Tibial artery (tissue), 4 donors: ENCODE results near the gene PALD1.
"Not testable (repeated sequence)": the region's sequence is repeated elsewhere in the genome, so short reads cannot be mapped to it uniquely, and the experiment has no call there.

Experiments
- DNase-seq, 2 donors: peaks; one replicate each; pipeline ENCODE4 v3.0.0-alpha.2; 2019
- H3K27ac ChIP-seq, 2 donors: fragments of 200-600 bp; sonication (generic) in 1 of 2; 1 replicate in 1 of 2; 2 replicates in 1 of 2; pipeline ENCODE4 v1.5.1; 2018 to 2019; ENCODE audit warnings: mild to moderate bottlenecking in 1 of 2
- H3K27me3 ChIP-seq, 2 donors: fragments of 200-600 bp; sonication (generic) in 1 of 2; one replicate each; pipeline versions ENCODE4 v1.5.1 to v1.6.0; 2016 to 2019
- H3K36me3 ChIP-seq, 3 donors: fragments of 200-600 bp; sonication (generic) in 2 of 3; one replicate each; pipeline ENCODE4 v1.5.1; 2016 to 2019; ENCODE audit warnings: mild to moderate bottlenecking in 2 of 3
- H3K4me1 ChIP-seq, 4 donors: fragments of 200-600 bp; sonication (generic) in 2 of 4; 1 replicate in 3 of 4; 2 replicates in 1 of 4; pipeline ENCODE4 v1.5.1; 2016 to 2019
- H3K4me3 ChIP-seq, 2 donors: fragments of 200-600 bp; sonication (generic) in 1 of 2; 1 replicate in 1 of 2; 2 replicates in 1 of 2; pipeline ENCODE4 v1.5.1; 2018 to 2019; ENCODE audit warnings: mild to moderate bottlenecking in 2 of 2
- H3K9me3 ChIP-seq, 3 donors: fragments of 200-600 bp; sonication (generic) in 1 of 3; one replicate each; pipeline ENCODE4 v1.5.1; 2016 to 2019
- intact Hi-C: fragments of 100-400 bp; cut with DNase I; formaldehyde crosslinking; loops from one replicate; pipeline ENCODE4 v1.15.0; 2023; ENCODE audit warnings: low total_unique reads
- TF ChIP-seq, protein P1 (sequence below), 2 experiments: fragments of 200-600 bp in 1 of 2; fragments of 450-650 bp in 1 of 2; IDR thresholded peaks; one replicate each; pipeline ENCODE4 v1.5.1; 2017 to 2019; ENCODE audit warnings: antibody characterized with exemption in 2 of 2, mild to moderate bottlenecking in 1 of 2, moderate library complexity in 1 of 2

PALD1 gene

DNA sequence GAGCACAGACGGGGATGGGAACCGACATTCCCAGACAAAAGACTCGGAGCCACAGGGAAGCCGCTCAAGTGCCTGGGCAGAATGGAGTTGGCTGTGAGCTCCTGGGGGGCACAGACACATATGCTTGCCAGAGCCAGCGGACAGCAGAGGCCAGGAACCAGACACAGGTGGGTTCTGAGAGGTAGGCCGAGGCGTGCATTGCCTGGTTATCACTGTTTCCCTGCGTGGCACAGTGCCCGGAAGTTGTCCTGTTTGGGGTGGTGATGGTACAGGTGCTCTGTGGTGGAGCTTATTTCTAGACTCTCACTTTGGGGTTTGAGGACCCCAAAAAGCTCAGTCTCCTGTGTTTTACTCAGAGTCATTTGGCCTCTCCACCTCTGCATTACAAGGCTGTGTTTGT lies 2.5 kb downstream of the PALD1 start:
- TF ChIP-seq, protein P1, sequence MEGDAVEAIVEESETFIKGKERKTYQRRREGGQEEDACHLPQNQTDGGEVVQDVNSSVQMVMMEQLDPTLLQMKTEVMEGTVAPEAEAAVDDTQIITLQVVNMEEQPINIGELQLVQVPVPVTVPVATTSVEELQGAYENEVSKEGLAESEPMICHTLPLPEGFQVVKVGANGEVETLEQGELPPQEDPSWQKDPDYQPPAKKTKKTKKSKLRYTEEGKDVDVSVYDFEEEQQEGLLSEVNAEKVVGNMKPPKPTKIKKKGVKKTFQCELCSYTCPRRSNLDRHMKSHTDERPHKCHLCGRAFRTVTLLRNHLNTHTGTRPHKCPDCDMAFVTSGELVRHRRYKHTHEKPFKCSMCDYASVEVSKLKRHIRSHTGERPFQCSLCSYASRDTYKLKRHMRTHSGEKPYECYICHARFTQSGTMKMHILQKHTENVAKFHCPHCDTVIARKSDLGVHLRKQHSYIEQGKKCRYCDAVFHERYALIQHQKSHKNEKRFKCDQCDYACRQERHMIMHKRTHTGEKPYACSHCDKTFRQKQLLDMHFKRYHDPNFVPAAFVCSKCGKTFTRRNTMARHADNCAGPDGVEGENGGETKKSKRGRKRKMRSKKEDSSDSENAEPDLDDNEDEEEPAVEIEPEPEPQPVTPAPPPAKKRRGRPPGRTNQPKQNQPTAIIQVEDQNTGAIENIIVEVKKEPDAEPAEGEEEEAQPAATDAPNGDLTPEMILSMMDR (IDR thresholded peaks at IDR 0.05), result no peak
- H3K27me3 ChIP-seq, result no peaks in the 10 kb centered on the region
- no peak overlapping the region for H3K4me3 ChIP-seq
- H3K4me1 ChIP-seq, result peaks cover 4 to 64% (median 55%) of the 10 kb centered on the region in 4 donors
- no peaks in the 10 kb centered on the region for H3K9me3 ChIP-seq
- no peak for DNase-seq
- no peaks in the 10 kb centered on the region for H3K36me3 ChIP-seq
- intact Hi-C loops, result no loop called here
- H3K27ac ChIP-seq, result peak overlapping the region; percentile 66 to 76

DNA sequence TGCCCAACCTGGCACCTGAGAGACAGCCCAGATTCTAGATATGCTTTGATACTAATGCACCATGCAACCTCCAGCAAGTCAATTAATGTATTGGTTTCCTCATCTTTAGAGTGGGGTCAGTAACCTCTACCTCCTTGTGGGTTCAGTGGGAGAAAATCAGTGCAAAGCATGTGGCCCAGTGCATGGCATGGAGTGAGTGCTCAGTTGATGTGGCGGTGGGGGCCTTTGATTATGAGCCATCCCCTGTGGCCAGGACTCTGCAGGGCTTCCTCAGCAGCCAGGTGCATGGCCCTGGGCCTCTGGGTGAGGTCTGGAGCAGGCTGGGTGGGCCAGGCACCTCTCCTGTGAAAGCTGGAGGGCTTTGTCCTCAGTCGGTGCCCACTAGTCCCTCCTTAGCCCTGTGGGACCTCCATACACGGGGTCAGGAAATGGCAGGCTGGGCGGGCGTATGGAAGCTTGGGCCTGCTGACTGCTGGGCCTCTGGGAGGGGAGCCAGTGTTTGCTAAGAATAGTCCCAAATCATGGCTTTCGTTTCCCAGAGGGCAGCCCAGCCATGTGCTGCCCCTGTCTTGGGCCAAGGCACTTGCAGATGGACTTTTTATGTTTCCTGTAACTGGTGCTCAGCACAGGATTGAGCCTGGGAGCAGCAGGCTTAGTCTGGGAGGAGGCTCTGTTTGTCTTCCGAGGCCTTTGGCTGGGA lies 3.4 kb downstream of the PALD1 start:
- no peaks in the 10 kb centered on the region for H3K27me3 ChIP-seq
- H3K27ac ChIP-seq, result peak overlapping the region; percentile 64 to 66
- intact Hi-C loops, result no loop called here
- DNase-seq, result peak; percentile 76 to 93
- H3K4me1 ChIP-seq, result peaks cover 4 to 64% (median 55%) of the 10 kb centered on the region in 4 donors
- H3K36me3 ChIP-seq, result no peaks in the 10 kb centered on the region
- TF ChIP-seq, protein P1 (IDR thresholded peaks at IDR 0.05), result peak; percentile 17 to 27
- no peak overlapping the region for H3K4me3 ChIP-seq
- no peaks in the 10 kb centered on the region for H3K9me3 ChIP-seq

DNA sequence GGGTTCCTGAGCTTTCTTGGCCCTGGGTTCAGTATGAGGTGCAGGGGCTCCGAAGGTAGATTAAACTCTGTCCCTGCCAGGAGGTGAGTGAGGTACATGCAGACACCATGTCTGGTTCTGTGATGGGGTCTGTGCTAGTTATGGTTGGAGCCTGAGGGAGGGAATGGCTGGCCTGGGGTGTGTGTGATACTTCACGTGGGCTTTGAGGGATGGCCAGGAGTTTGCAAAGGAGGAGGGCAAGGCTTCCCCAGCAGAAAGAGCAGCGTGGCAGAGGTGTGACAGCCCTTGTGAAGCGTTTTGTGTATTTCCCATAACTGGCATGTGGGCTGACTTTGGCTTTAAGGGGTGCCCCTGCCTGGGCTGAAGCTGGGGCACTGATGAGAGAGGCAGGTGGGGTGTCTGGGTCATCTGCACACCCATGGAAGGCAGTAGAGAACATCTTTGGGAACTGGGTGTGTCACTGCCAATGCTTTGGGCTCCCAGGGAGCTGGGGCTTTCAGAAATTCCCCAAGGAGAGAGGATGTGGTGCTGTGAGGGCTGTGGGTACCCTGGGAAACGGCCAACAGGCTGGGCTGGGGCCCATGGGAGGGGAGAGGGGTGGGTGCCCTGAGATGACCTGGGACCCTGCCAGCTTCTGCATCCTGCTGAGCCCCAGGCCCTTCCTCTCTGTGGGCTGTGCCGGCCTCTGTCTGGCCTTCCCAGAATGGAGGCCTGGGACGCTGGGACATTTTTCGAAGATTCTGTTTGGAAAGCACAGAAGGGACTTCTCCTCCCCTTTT lies 4.6 kb downstream of the PALD1 start:
- Histone ChIP-seq H3K9me3 (no peaks in the 10 kb centered on the region), H3K4me1 (peaks cover 4 to 57% (median 47%) of the 10 kb centered on the region in 4 donors), H3K36me3 (no peaks in the 10 kb centered on the region), H3K4me3 (no peak overlapping the region), H3K27me3 (no peaks in the 10 kb centered on the region), H3K27ac (peak overlapping the region; percentile 64 to 66)
- intact Hi-C loops, result no loop called here
- TF ChIP-seq, protein P1 (IDR thresholded peaks at IDR 0.05), result no peak
- no peak for DNase-seq

DNA sequence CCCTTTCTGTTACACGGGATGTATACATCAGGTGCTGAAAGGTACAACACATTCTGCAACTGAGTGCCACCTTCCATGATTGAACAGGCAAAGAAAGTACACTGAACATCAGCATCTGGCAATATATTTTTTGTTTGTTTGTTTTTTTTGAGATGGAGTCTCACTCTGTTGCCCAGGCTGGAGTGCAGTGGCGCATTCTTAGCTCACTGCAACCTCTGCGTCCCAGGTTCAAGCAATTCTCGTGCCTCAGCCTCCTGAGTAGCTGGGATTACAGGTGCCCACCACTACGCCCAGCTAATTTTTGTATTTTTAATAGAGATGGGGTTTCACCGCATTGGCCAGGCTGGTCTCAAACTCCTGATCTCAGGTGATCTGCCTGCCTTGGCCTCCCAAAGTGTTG lies 5.3 kb downstream of the PALD1 start:
- intact Hi-C loops, H3K36me3 ChIP-seq, H3K4me3 ChIP-seq, DNase-seq, H3K9me3 ChIP-seq, H3K27me3 ChIP-seq: not testable (repeated sequence)
- Histone ChIP-seq H3K4me1 (peaks cover 4 to 55% (median 44%) of the 10 kb centered on the region in 4 donors), H3K27ac (peak overlapping the region; percentile 64 to 66)

DNA sequence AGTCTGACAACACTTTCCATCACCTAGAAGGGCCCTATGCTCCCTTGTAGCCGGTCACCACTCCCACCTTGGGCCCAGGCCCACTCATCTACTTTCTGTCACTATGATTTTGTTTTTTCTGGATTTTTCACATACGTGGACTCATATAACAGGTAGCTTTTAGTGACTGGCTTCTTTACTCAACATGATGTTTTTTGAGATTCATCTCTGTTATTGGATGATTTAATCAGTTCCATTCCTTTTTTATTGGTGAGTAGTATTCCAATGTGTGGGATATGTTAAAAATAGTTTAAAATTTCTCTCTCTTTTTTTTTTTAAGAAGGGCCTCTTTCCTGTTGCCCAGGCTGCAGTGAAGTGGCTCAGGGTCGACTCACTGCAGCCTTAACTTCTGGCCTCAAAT lies 9.3 kb downstream of the PALD1 start:
- no peaks in the 10 kb centered on the region for H3K9me3 ChIP-seq
- no peak overlapping the region for H3K4me3 ChIP-seq
- intact Hi-C loops, result no loop called here
- no peaks in the 10 kb centered on the region for H3K27me3 ChIP-seq
- no peaks in the 10 kb centered on the region for H3K36me3 ChIP-seq
- H3K4me1 ChIP-seq, result peaks cover 1 to 17% (median 13%) of the 10 kb centered on the region in 4 donors
- no peak for DNase-seq
- TF ChIP-seq, protein P1 (IDR thresholded peaks at IDR 0.05), result no peak
- no peak overlapping the region for H3K27ac ChIP-seq

DNA sequence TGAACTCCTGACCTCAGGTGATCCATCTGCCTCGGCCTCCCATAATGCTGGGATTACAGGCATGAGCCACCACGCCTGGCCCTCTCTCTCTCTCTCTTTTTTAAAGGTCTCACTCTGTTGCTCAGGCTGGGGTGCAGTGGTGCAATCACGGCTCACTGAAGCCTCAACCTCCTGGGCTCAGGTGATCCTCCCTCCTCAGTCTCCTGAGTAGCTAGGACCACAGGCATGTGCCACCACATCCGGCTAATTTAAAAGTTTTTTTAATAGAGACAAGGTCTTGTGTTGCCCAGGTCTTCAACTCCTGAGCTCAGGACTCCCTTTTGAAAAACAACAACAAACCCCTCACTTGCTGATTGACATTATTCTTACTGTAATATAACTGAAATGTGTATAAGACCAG lies 11.6 kb downstream of the PALD1 start:
- no peaks in the 10 kb centered on the region for H3K27me3 ChIP-seq
- DNase-seq, result no peak

More for the DNA sequence above, 11.6 kb downstream of the PALD1 start:
- H3K4me1 ChIP-seq, result no peaks in the 10 kb centered on the region
- no peaks in the 10 kb centered on the region for H3K36me3 ChIP-seq
- H3K4me3 ChIP-seq, result no peak overlapping the region
- H3K27ac ChIP-seq, result no peak overlapping the region
- no peaks in the 10 kb centered on the region for H3K9me3 ChIP-seq
- intact Hi-C loops, result no loop called here
- TF ChIP-seq, protein P1 (IDR thresholded peaks at IDR 0.05), result no peak
